Natural killer cell treated with Interleukin-12 subunit alpha and Interleukin-12 subunit beta and Interleukin-15 and Interleukin-18, amount 100 ng/mL, for 72 hours (primary cell): ENCODE data around the gene MAP1B. TPM values are rescaled to one million over a fixed set of nuclear protein-coding genes. Genes with fewer than 3 reads are reported as not detected.
A peak's percentile ranks its signal among the peaks of the same experiment; 100 is the strongest.

Experiments
- ATAC-seq, 2 donors: fragments of 150-1000 bp; cut with Tn5 transposase in 1 of 2; sonication (Bioruptor Pico), chemical (Tn5 transposase) in 1 of 2; 2 replicates each; pipeline ENCODE4 v1.10.0; 2021
- DNase-seq: peaks from one replicate; pipeline ENCODE4 v3.0.0; 2022; ENCODE audit warnings: low spot score
- H3K27ac Mint-ChIP-seq, 2 donors: 1 replicate in 1 of 2; 2 replicates in 1 of 2; pipeline ENCODE4 v1.8.0; 2022; ENCODE audit warnings: mixed read lengths in 2 of 2, mild to moderate bottlenecking in 1 of 2, moderate library complexity in 1 of 2
- H3K27me3 Mint-ChIP-seq, 2 donors: 1 replicate in 1 of 2; 2 replicates in 1 of 2; pipeline ENCODE4 v1.8.0; 2022; ENCODE audit warnings: mixed read lengths in 2 of 2
- H3K36me3 Mint-ChIP-seq: one replicate; pipeline ENCODE4 v1.8.0; 2022; ENCODE audit warnings: mixed read lengths
- H3K4me1 Mint-ChIP-seq, 2 donors: 1 replicate in 1 of 2; 2 replicates in 1 of 2; pipeline ENCODE4 v1.8.0; 2022; ENCODE audit warnings: low read depth in 2 of 2, mixed read lengths in 2 of 2, mild to moderate bottlenecking in 1 of 2
- H3K4me3 Mint-ChIP-seq: one replicate; pipeline ENCODE4 v1.8.0; 2022; ENCODE audit warnings: mixed read lengths
- H3K9me3 Mint-ChIP-seq: 2 replicates; pipeline ENCODE4 v1.8.0; 2022; ENCODE audit warnings: mixed read lengths
- total RNA-seq, 2 donors: library from RNA; stranded (reverse); gene quantifications; one replicate each; pipeline ENCODE4 v1.2.3, GENCODE V29; 2022

MAP1B gene
- total RNA-seq, 2 donors from 2014 or later, result 0.06 to 0.14 TPM

- peaks cover 0 to 5% of the 10 kb centered on the region in 2 donors for H3K4me1 Mint-ChIP-seq
- H3K36me3 Mint-ChIP-seq, result no peaks in the 10 kb centered on the region
- ATAC-seq (no peak), DNase-seq (no peak)
- peaks cover 49 to 63% of the 10 kb centered on the region in 2 donors for H3K27me3 Mint-ChIP-seq
- H3K4me3 Mint-ChIP-seq, result no peak overlapping the region
- no peak overlapping the region for H3K27ac Mint-ChIP-seq
- H3K9me3 Mint-ChIP-seq, result no peaks in the 10 kb centered on the region
These were observed 2.4 kb downstream of the MAP1B start for GRCh38 chr5:72109625-72110024.

GRCh38 chr5:72110394-72111013 lies 3.2 kb downstream of the MAP1B start:
- Mint-ChIP-seq H3K4me1 (peaks cover 0 to 5% of the 10 kb centered on the region in 2 donors), H3K9me3 (no peaks in the 10 kb centered on the region), H3K27ac (no peak overlapping the region), H3K4me3 (no peak overlapping the region), H3K36me3 (no peaks in the 10 kb centered on the region), H3K27me3 (peaks cover 46 to 62% of the 10 kb centered on the region in 2 donors)
- DNase-seq (no peak), ATAC-seq (no peak)

- H3K36me3 Mint-ChIP-seq, result no peaks in the 10 kb centered on the region
- H3K27me3 Mint-ChIP-seq, result peaks cover 42 to 54% of the 10 kb centered on the region in 2 donors
- no peak for DNase-seq
- peak in 1 of 2 donors; percentile 20 for ATAC-seq
- H3K4me3 Mint-ChIP-seq, result no peak overlapping the region
- H3K27ac Mint-ChIP-seq, result no peak overlapping the region
- H3K9me3 Mint-ChIP-seq, result no peaks in the 10 kb centered on the region
- peaks cover 0 to 2% of the 10 kb centered on the region in 2 donors for H3K4me1 Mint-ChIP-seq
These were observed 5.1 kb downstream of the MAP1B start for GRCh38 chr5:72112389-72112788.

- peaks cover 39 to 54% of the 10 kb centered on the region in 2 donors for H3K27me3 Mint-ChIP-seq
- H3K4me1 Mint-ChIP-seq, result no peaks in the 10 kb centered on the region
- no peak for DNase-seq
- H3K27ac Mint-ChIP-seq, result no peak overlapping the region
- no peak overlapping the region for H3K4me3 Mint-ChIP-seq
- H3K36me3 Mint-ChIP-seq, result no peaks in the 10 kb centered on the region
- H3K9me3 Mint-ChIP-seq, result no peaks in the 10 kb centered on the region
- no peak for ATAC-seq
These were observed 7.4 kb downstream of the MAP1B start for GRCh38 chr5:72114629-72115028.

- H3K4me1 Mint-ChIP-seq, result no peaks in the 10 kb centered on the region
- peaks cover 32 to 48% of the 10 kb centered on the region in 2 donors for H3K27me3 Mint-ChIP-seq
- no peak overlapping the region for H3K4me3 Mint-ChIP-seq
- no peaks in the 10 kb centered on the region for H3K9me3 Mint-ChIP-seq
- ATAC-seq, result no peak
- no peaks in the 10 kb centered on the region for H3K36me3 Mint-ChIP-seq
- DNase-seq, result no peak
- H3K27ac Mint-ChIP-seq, result no peak overlapping the region
These were observed 8.0 kb downstream of the MAP1B start for GRCh38 chr5:72115296-72115695.

GRCh38 chr5:72117307-72117706 lies 10.0 kb downstream of the MAP1B start:
- H3K9me3 Mint-ChIP-seq, result no peaks in the 10 kb centered on the region
- no peak for ATAC-seq
- no peaks in the 10 kb centered on the region for H3K4me1 Mint-ChIP-seq

GRCh38 chr5:72121052-72121779 lies 13.9 kb downstream of the MAP1B start:
- no peak overlapping the region for H3K4me3 Mint-ChIP-seq

More at GRCh38 chr5:72117307-72117706, 10.0 kb downstream of the MAP1B start:
- no peaks in the 10 kb centered on the region for H3K36me3 Mint-ChIP-seq
- H3K27me3 Mint-ChIP-seq, result peaks cover 30 to 53% of the 10 kb centered on the region in 2 donors
- no peak overlapping the region for H3K4me3 Mint-ChIP-seq
- H3K27ac Mint-ChIP-seq, result no peak overlapping the region
- DNase-seq, result no peak

GRCh38 chr5:72121780-72122445 lies 14.6 kb downstream of the MAP1B start:
- Mint-ChIP-seq H3K4me3 (no peak overlapping the region), H3K4me1 (no peaks in the 10 kb centered on the region), H3K27ac (no peak overlapping the region), H3K27me3 (peaks cover 31 to 60% of the 10 kb centered on the region in 2 donors), H3K36me3 (no peaks in the 10 kb centered on the region), H3K9me3 (no peaks in the 10 kb centered on the region)
- DNase-seq (no peak), ATAC-seq (no peak)

More at GRCh38 chr5:72121052-72121779, 13.9 kb downstream of the MAP1B start:
- Mint-ChIP-seq H3K27me3 (peaks cover 30 to 55% of the 10 kb centered on the region in 2 donors), H3K4me1 (no peaks in the 10 kb centered on the region), H3K27ac (no peak overlapping the region), H3K36me3 (no peaks in the 10 kb centered on the region), H3K9me3 (no peaks in the 10 kb centered on the region)
- no peak for DNase-seq
- ATAC-seq, result no peak

GRCh38 chr5:72122602-72123001 lies 15.3 kb downstream of the MAP1B start:
- H3K4me1 Mint-ChIP-seq, result no peaks in the 10 kb centered on the region

GRCh38 chr5:72123764-72124376 lies 16.6 kb downstream of the MAP1B start:
- no peaks in the 10 kb centered on the region for H3K36me3 Mint-ChIP-seq
- no peak overlapping the region for H3K27ac Mint-ChIP-seq
- no peak overlapping the region for H3K4me3 Mint-ChIP-seq
- peaks cover 29 to 54% of the 10 kb centered on the region in 2 donors for H3K27me3 Mint-ChIP-seq
- DNase-seq, result no peak
- H3K4me1 Mint-ChIP-seq, result no peaks in the 10 kb centered on the region
- ATAC-seq, result no peak
- no peaks in the 10 kb centered on the region for H3K9me3 Mint-ChIP-seq

More at GRCh38 chr5:72122602-72123001, 15.3 kb downstream of the MAP1B start:
- Mint-ChIP-seq H3K9me3 (no peaks in the 10 kb centered on the region), H3K27me3 (peaks cover 29 to 59% of the 10 kb centered on the region in 2 donors), H3K36me3 (no peaks in the 10 kb centered on the region), H3K27ac (no peak overlapping the region), H3K4me3 (no peak overlapping the region)
- DNase-seq (no peak), ATAC-seq (no peak)

GRCh38 chr5:72125271-72125940 lies 18.1 kb downstream of the MAP1B start:
- Mint-ChIP-seq H3K9me3 (no peaks in the 10 kb centered on the region), H3K4me1 (no peaks in the 10 kb centered on the region), H3K4me3 (no peak overlapping the region), H3K27me3 (peaks cover 33 to 63% of the 10 kb centered on the region in 2 donors), H3K27ac (no peak overlapping the region), H3K36me3 (no peaks in the 10 kb centered on the region)
- ATAC-seq (no peak), DNase-seq (no peak)

- Mint-ChIP-seq H3K4me1 (no peaks in the 10 kb centered on the region), H3K27ac (no peak overlapping the region), H3K4me3 (no peak overlapping the region), H3K36me3 (no peaks in the 10 kb centered on the region), H3K9me3 (no peaks in the 10 kb centered on the region), H3K27me3 (peaks cover 36 to 63% of the 10 kb centered on the region in 2 donors)
- ATAC-seq, result peak in 1 of 2 donors; percentile 36
- DNase-seq, result no peak
These were observed 18.8 kb downstream of the MAP1B start for GRCh38 chr5:72125941-72126620.

- Mint-ChIP-seq H3K9me3 (no peaks in the 10 kb centered on the region), H3K27me3 (peaks cover 36 to 61% of the 10 kb centered on the region in 2 donors), H3K4me3 (no peak overlapping the region), H3K27ac (no peak overlapping the region), H3K36me3 (no peaks in the 10 kb centered on the region), H3K4me1 (no peaks in the 10 kb centered on the region)
- DNase-seq (no peak), ATAC-seq (no peak)
These were observed 19.5 kb downstream of the MAP1B start for GRCh38 chr5:72126796-72127195.
